Breast epithelium (tissue), 4 donors: ENCODE results near the gene TRPM2. TPM values are rescaled to one million over a fixed set of nuclear protein-coding genes. Genes with fewer than 3 reads are reported as not detected.

ENCODE experiments used
- DNase-seq, 2 donors: peaks; one replicate each; pipeline ENCODE4 v3.0.0-alpha.2; 2019; ENCODE audit warnings: low spot score in 2 of 2
- H3K27ac ChIP-seq, 2 donors: fragments of 200-600 bp; sonication (generic) in 1 of 2; one replicate each; pipeline ENCODE4 v1.5.1; 2016 to 2019; ENCODE audit warnings: mild to moderate bottlenecking in 1 of 2
- H3K27me3 ChIP-seq, 2 donors: fragments of 200-600 bp; sonication (generic) in 1 of 2; one replicate each; pipeline versions ENCODE4 v1.5.1 to v1.6.0; 2017 to 2019; ENCODE audit warnings: control low read depth in 1 of 2, mild to moderate bottlenecking in 1 of 2
- H3K36me3 ChIP-seq: fragments of 200-600 bp; one replicate; pipeline ENCODE4 v1.5.1; 2019
- H3K4me1 ChIP-seq, 2 donors: fragments of 200-600 bp; sonication (generic); one replicate each; pipeline ENCODE4 v1.5.1; 2016 to 2019; ENCODE audit warnings: control low read depth in 1 of 2
- H3K4me3 ChIP-seq, 3 donors: fragments of 200-600 bp; sonication (generic); 1 replicate in 2 of 3; 2 replicates in 1 of 3; pipeline ENCODE4 v1.5.1; 2016 to 2019; ENCODE audit warnings: mild to moderate bottlenecking in 3 of 3, moderate library complexity in 2 of 3
- H3K9me3 ChIP-seq, 2 donors: fragments of 200-600 bp; sonication (generic) in 1 of 2; one replicate each; pipeline ENCODE4 v1.5.1; 2016 to 2019; ENCODE audit warnings: control low read depth in 1 of 2
- CTCF ChIP-seq, 3 donors: fragments of 450-650 bp; IDR thresholded peaks; one replicate each; pipeline ENCODE4 v1.5.1; 2016 to 2017; ENCODE audit warnings: antibody characterized with exemption in 3 of 3, mild to moderate bottlenecking in 3 of 3, moderate library complexity in 3 of 3
- POLR2A ChIP-seq: fragments of 450-650 bp; IDR thresholded peaks from one replicate; pipeline ENCODE4 v1.6.1; 2016; ENCODE audit warnings: antibody characterized with exemption, mild to moderate bottlenecking, moderate library complexity
- POLR2AphosphoS5 ChIP-seq, 3 donors: sonication (generic); formaldehyde crosslinking; IDR thresholded peaks; one replicate each; pipeline ENCODE4 v1.6.1; 2017; ENCODE audit warnings: antibody characterized with exemption in 3 of 3
- intact Hi-C: fragments of 100-400 bp; cut with DNase I; formaldehyde crosslinking; loops from one replicate; pipeline ENCODE4 v1.15.1; 2023; ENCODE audit warnings: low total_unique reads
- total RNA-seq, 3 donors: library from RNA; depleted of rRNA; stranded (reverse); fragments of >200 nt; gene quantifications; one replicate each; pipeline ENCODE4 v1.1.0, GENCODE V29; 2016

The TRPM2 gene
- total RNA-seq, 3 donors from 2014 or later: 4.3 to 7.9 (median 7.2) TPM

- Histone ChIP-seq H3K4me3 (peak overlapping the region; percentile 11 to 33 (median 20)), H3K27ac (peak overlapping the region in 1 of 2 donors; percentile 52), H3K9me3 (no peaks in the 10 kb centered on the region), H3K36me3 (no peaks in the 10 kb centered on the region), H3K4me1 (peaks cover 0 to 4% of the 10 kb centered on the region in 2 donors), H3K27me3 (peaks cover 18 to 47% of the 10 kb centered on the region in 2 donors)
- DNase-seq: no peak
- intact Hi-C loops: no loop called here
- TF ChIP-seq POLR2AphosphoS5 (IDR thresholded peaks at IDR 0.05) (no peak), CTCF (IDR thresholded peaks at IDR 0.05) (no peak), POLR2A (no peak)
These were observed 582 bp downstream of the TRPM2 start for GRCh38 chr21:44354001-44354405.

- H3K36me3 ChIP-seq: no peaks in the 10 kb centered on the region
- TF ChIP-seq POLR2AphosphoS5 (IDR thresholded peaks at IDR 0.05): no peak
- no peak for TF ChIP-seq CTCF (IDR thresholded peaks at IDR 0.05)
- no peak for TF ChIP-seq POLR2A
- no peaks in the 10 kb centered on the region for H3K9me3 ChIP-seq
- DNase-seq: no peak
- no peak overlapping the region for H3K27ac ChIP-seq
- intact Hi-C loops: no loop called here
- H3K27me3 ChIP-seq: peaks cover 15 to 38% of the 10 kb centered on the region in 2 donors
- H3K4me1 ChIP-seq: peaks cover 0 to 4% of the 10 kb centered on the region in 2 donors
- no peak overlapping the region for H3K4me3 ChIP-seq
These were observed 1.7 kb downstream of the TRPM2 start for GRCh38 chr21:44354775-44355771.

GRCh38 chr21:44356160-44356559 is 2.7 kb downstream of the TRPM2 start:
- H3K9me3 ChIP-seq: no peaks in the 10 kb centered on the region
- H3K4me1 ChIP-seq: peaks cover 0 to 4% of the 10 kb centered on the region in 2 donors
- intact Hi-C loops: no loop called here
- no peak for TF ChIP-seq POLR2A
- no peak for TF ChIP-seq POLR2AphosphoS5 (IDR thresholded peaks at IDR 0.05)
- TF ChIP-seq CTCF (IDR thresholded peaks at IDR 0.05): no peak
- H3K36me3 ChIP-seq: no peaks in the 10 kb centered on the region
- H3K27ac ChIP-seq: no peak overlapping the region
- no peak overlapping the region for H3K4me3 ChIP-seq
- no peak for DNase-seq
- H3K27me3 ChIP-seq: peaks cover 7 to 27% of the 10 kb centered on the region in 2 donors

- peaks cover 4 to 22% of the 10 kb centered on the region in 2 donors for H3K27me3 ChIP-seq
- H3K4me3 ChIP-seq: no peak overlapping the region
- DNase-seq: no peak
- H3K27ac ChIP-seq: no peak overlapping the region
- TF ChIP-seq CTCF (IDR thresholded peaks at IDR 0.05) (no peak), POLR2AphosphoS5 (IDR thresholded peaks at IDR 0.05) (no peak), POLR2A (no peak)
- H3K4me1 ChIP-seq: peaks cover 0 to 4% of the 10 kb centered on the region in 2 donors
- intact Hi-C loops: no loop called here
- H3K9me3 ChIP-seq: no peaks in the 10 kb centered on the region
- no peaks in the 10 kb centered on the region for H3K36me3 ChIP-seq
These were observed 3.2 kb downstream of the TRPM2 start for GRCh38 chr21:44356636-44357035.
